HG02759 (cell line): ENCODE data around the gene SPPL2A.
A peak's percentile ranks its signal among the peaks of the same experiment; 100 is the strongest.
"Not testable (repeated sequence)": the region's sequence is repeated elsewhere in the genome, so short reads cannot be mapped to it uniquely, and the experiment has no call there.

ENCODE experiments used
- ATAC-seq: cut with Tn5 transposase; IDR thresholded peaks from one replicate; pipeline ENCODE4 v1.9.1; 2021; ENCODE audit warnings: mild to moderate bottlenecking, moderate library complexity; ENCODE audit not compliant: unreplicated experiment

Gene SPPL2A

GRCh38 chr15:50765195-50765967 lies at the start of gene SPPL2A:
Gene SPPL2A (minus strand): TSS chr15:50765706. CDS start chr15:50765533, 173 bp downstream.
- ATAC-seq: peak; percentile 93

- ATAC-seq: no peak
These were observed 49.1 kb upstream of the SPPL2A start for GRCh38 chr15:50814634-50815033.

GRCh38 chr15:50813865-50814264 lies 48.4 kb upstream of the SPPL2A start:
- no peak for ATAC-seq

GRCh38 chr15:50813089-50813488 lies 47.6 kb upstream of the SPPL2A start:
- ATAC-seq: no peak

- ATAC-seq: not testable (repeated sequence)
These were observed 46.6 kb upstream of the SPPL2A start for GRCh38 chr15:50812181-50812506.

GRCh38 chr15:50811461-50812180 lies 46.1 kb upstream of the SPPL2A start:
- not testable (repeated sequence) for ATAC-seq

- no peak for ATAC-seq
These were observed 44.6 kb upstream of the SPPL2A start for GRCh38 chr15:50810128-50810527.

GRCh38 chr15:50808728-50809127 lies 43.2 kb upstream of the SPPL2A start:
- ATAC-seq: no peak

- ATAC-seq: no peak
These were observed 38.1 kb upstream of the SPPL2A start for GRCh38 chr15:50803479-50804180.

- ATAC-seq: no peak
These were observed 35.2 kb upstream of the SPPL2A start for GRCh38 chr15:50800715-50801114.

- no peak for ATAC-seq
These were observed 33.2 kb upstream of the SPPL2A start for GRCh38 chr15:50798684-50799083.

- no peak for ATAC-seq
These were observed 32.4 kb upstream of the SPPL2A start for GRCh38 chr15:50797926-50798325.

GRCh38 chr15:50791486-50791885 lies 26.0 kb upstream of the SPPL2A start:
- ATAC-seq: no peak

- ATAC-seq: no peak
These were observed 25.4 kb upstream of the SPPL2A start for GRCh38 chr15:50790778-50791453.

GRCh38 chr15:50786871-50787270 lies 21.4 kb upstream of the SPPL2A start:
- ATAC-seq: no peak

- no peak for ATAC-seq
These were observed 20.9 kb upstream of the SPPL2A start for GRCh38 chr15:50786438-50786837.

GRCh38 chr15:50783895-50784294 lies 18.4 kb upstream of the SPPL2A start:
- no peak for ATAC-seq

GRCh38 chr15:50783411-50783810 lies 17.9 kb upstream of the SPPL2A start:
- no peak for ATAC-seq

- no peak for ATAC-seq
These were observed 12.6 kb upstream of the SPPL2A start for GRCh38 chr15:50778086-50778485.

GRCh38 chr15:50777042-50777441 lies 11.5 kb upstream of the SPPL2A start:
- no peak for ATAC-seq

GRCh38 chr15:50774450-50774849 lies 8.9 kb upstream of the SPPL2A start:
- no peak for ATAC-seq
